Ovary (tissue), 3 donors: ENCODE measurements around the gene RAB23.

Experiments used
- CTCF ChIP-seq, 3 donors: fragments of 450-650 bp in 2 of 3; fragments of 200-600 bp in 1 of 3; IDR thresholded peaks; one replicate each; pipeline versions ENCODE4 v1.5.1 to v1.8.0; 2016 to 2022; ENCODE audit warnings: antibody characterized with exemption in 3 of 3, mild to moderate bottlenecking in 1 of 3
- EP300 ChIP-seq: sonication (generic); formaldehyde crosslinking; IDR thresholded peaks from one replicate; pipeline ENCODE4 v1.6.1; 2017; ENCODE audit warnings: antibody characterized with exemption
- donor health status: DM: no; HTN: no; CAD: no.

- TF ChIP-seq EP300 (no peak), CTCF (IDR thresholded peaks at IDR 0.05) (no peak)
Measured at GRCh38 chr6:57162028-57162427, 60.1 kb downstream of the RAB23 start.
